Fibroblast of skin of left biceps (primary cell): ENCODE results near the gene NRG2.

Source experiments
- DNase-seq, 2 experiments: peaks; one replicate each; pipeline ENCODE4 v3.0.0-alpha.2; 2013; ENCODE audit warnings: low read depth in 2 of 2

Gene NRG2

GRCh38 chr5:140041099-140041491, 2.0 kb downstream of the NRG2 start:
- no peak for DNase-seq

GRCh38 chr5:140040358-140040757, 2.7 kb downstream of the NRG2 start:
- DNase-seq = no peak

- DNase-seq = no peak
Measured at GRCh38 chr5:140039561-140039960, 3.5 kb downstream of the NRG2 start.

- no peak for DNase-seq
Measured at GRCh38 chr5:140038373-140038957, 4.6 kb downstream of the NRG2 start.

GRCh38 chr5:140037012-140037411, 6.1 kb downstream of the NRG2 start:
- DNase-seq = no peak

- no peak for DNase-seq
Measured at GRCh38 chr5:140035881-140036280, 7.2 kb downstream of the NRG2 start.

- no peak for DNase-seq
Measured at GRCh38 chr5:140033037-140033760, 9.9 kb downstream of the NRG2 start.

- DNase-seq = no peak
Measured at GRCh38 chr5:140032296-140032695, 10.8 kb downstream of the NRG2 start.

GRCh38 chr5:140027807-140028206, 15.3 kb downstream of the NRG2 start:
- DNase-seq = no peak

- no peak for DNase-seq
Measured at GRCh38 chr5:140025736-140026135, 17.4 kb downstream of the NRG2 start.

- no peak for DNase-seq
Measured at GRCh38 chr5:140024928-140025327, 18.2 kb downstream of the NRG2 start.

GRCh38 chr5:140023611-140024191, 19.4 kb downstream of the NRG2 start:
- no peak for DNase-seq

- no peak for DNase-seq
Measured at GRCh38 chr5:140020601-140021177, 22.4 kb downstream of the NRG2 start.

- no peak for DNase-seq
Measured at GRCh38 chr5:140018920-140019644, 24.0 kb downstream of the NRG2 start.

GRCh38 chr5:140018517-140018916, 24.6 kb downstream of the NRG2 start:
- no peak for DNase-seq

- DNase-seq = no peak
Measured at GRCh38 chr5:140018096-140018481, 25.0 kb downstream of the NRG2 start.

- DNase-seq = no peak
Measured at GRCh38 chr5:140017397-140018095, 25.6 kb downstream of the NRG2 start.

- DNase-seq = no peak
Measured at GRCh38 chr5:140015706-140016105, 27.4 kb downstream of the NRG2 start.

GRCh38 chr5:140014751-140015150, 28.3 kb downstream of the NRG2 start:
- DNase-seq = no peak

GRCh38 chr5:140013536-140013935, 29.6 kb downstream of the NRG2 start:
- no peak for DNase-seq

GRCh38 chr5:140012443-140012842, 30.7 kb downstream of the NRG2 start:
- no peak for DNase-seq
